Glomerular endothelial cell (primary cell): Measurements from ENCODE around the gene MAGEB2. TPM values are rescaled to one million over a fixed set of nuclear protein-coding genes. Genes with fewer than 3 reads are reported as not detected.

Source experiments
- total RNA-seq: library from RNA; depleted of rRNA; stranded (reverse); fragments of >200 nt; gene quantifications from 2 replicates; pipeline ENCODE4 v1.2.3, GENCODE V29; 2015

The MAGEB2 gene
- total RNA-seq, 1 donor from 2014 or later: not detected

Other genes with a start within 250 kb of the MAGEB2 start
- gene MAGEB3, start 15.1 kb downstream of the MAGEB2 start, total RNA-seq: not detected in 2 replicates
- not detected in 2 replicates for gene MAGEB4, start 26.4 kb downstream of the MAGEB2 start, total RNA-seq
- gene MAGEB1, start 31.6 kb downstream of the MAGEB2 start, total RNA-seq: not detected in 2 replicates
- 0.23 TPM in 1 of 2 replicates, not detected in the other for gene NR0B1, start 93.8 kb downstream of the MAGEB2 start, total RNA-seq